K562 (cell line): ENCODE results near the gene IFFO2. TPM values are rescaled to one million over a fixed set of nuclear protein-coding genes. Genes with fewer than 3 reads are reported as not detected.

ENCODE experiments used
- CHD2 ChIP-seq: IDR thresholded peaks from 2 replicates; pipeline ENCODE4 v1.6.1; 2011; ENCODE audit warnings: low read depth, low read length
- ELF2 ChIP-seq: fragments of 250-450 bp; sonication (Bioruptor Pico); IDR thresholded peaks from 2 replicates; pipeline ENCODE4 v1.5.0; 2021; ENCODE audit warnings: mild to moderate bottlenecking
- ELK3 ChIP-seq: fragments of 450-650 bp; formaldehyde crosslinking; IDR thresholded peaks from 2 replicates; pipeline ENCODE4 v1.4.0; 2020; ENCODE audit warnings: mild to moderate bottlenecking
- HMG20B ChIP-seq: fragments of 250-450 bp; sonication (Bioruptor Pico); IDR thresholded peaks from 2 replicates; pipeline ENCODE4 v1.5.0; 2021; ENCODE audit warnings: mild to moderate bottlenecking
- IFI16 ChIP-seq: fragments of 250-450 bp; sonication (Bioruptor Pico); IDR thresholded peaks from 2 replicates; pipeline ENCODE4 v2.1.2; 2022; ENCODE audit warnings: mild to moderate bottlenecking, inconsistent platforms
- MTF1 ChIP-seq: fragments of 250-450 bp; sonication (Bioruptor Pico); IDR thresholded peaks from 2 replicates; pipeline ENCODE4 v1.9.0; 2021; ENCODE audit warnings: moderate library complexity, mild to moderate bottlenecking, inconsistent platforms, borderline replicate concordance
- PPARD ChIP-seq: fragments of 250-450 bp; sonication (Bioruptor Pico); IDR thresholded peaks from 2 replicates; pipeline ENCODE4 v1.8.0; 2022; ENCODE audit warnings: inconsistent platforms, mild to moderate bottlenecking, moderate library complexity
- SMARCA5 ChIP-seq: fragments of 450-650 bp; IDR thresholded peaks from 2 replicates; pipeline ENCODE4 v1.6.1; 2016
- polyA plus RNA-seq, 8 experiments: library from polyadenylated mRNA; depleted of rRNA in 4 of 8; stranded (reverse) in 5 of 8; unstranded in 3 of 8; fragments of >200 nt; fragmentation: Nextera tagmentation in 2 of 8; fragmentation: Illumina TruSeq in 1 of 8; extraction: Ambion mirVana in 2 of 8; extraction: Trizol in 1 of 8; gene quantifications; 2 replicates each; pipeline versions ENCODE4 v1.2.1 to v1.2.3, GENCODE V29; 2011 to 2014; ENCODE audit warnings: inconsistent platforms in 1 of 8, missing spikeins in 1 of 8
- total RNA-seq, 7 experiments: library from RNA; depleted of rRNA in 6 of 7; stranded (reverse); fragments of >200 nt in 6 of 7; fragmentation: Illumina TruSeq in 2 of 7; extraction: Trizol in 2 of 7; gene quantifications; 2 replicates each; pipeline versions ENCODE4 v1.2.1 to v1.2.3, GENCODE V29; 2011 to 2021; ENCODE audit warnings: low replicate concordance in 1 of 7
- TF ChIP-seq, protein P1 (sequence below): fragments of 450-650 bp; IDR thresholded peaks from 2 replicates; pipeline ENCODE4 v1.6.1; 2016; ENCODE audit warnings: mild to moderate bottlenecking, moderate library complexity
- TF ChIP-seq, protein P2 (sequence below): fragments of 150-350 bp; conservative IDR thresholded peaks from 2 replicates; pipeline ENCODE4 v1.6.1; 2014; ENCODE audit warnings: low read length

The IFFO2 gene
- total and polyA plus RNA-seq, 9 of the 15 experiments (the other 6 are each of a cell fraction or from before 2014, with no cell fraction given): 0.15 to 1.0 (median 0.44) TPM; not detected in 2

- TF ChIP-seq, protein P1, sequence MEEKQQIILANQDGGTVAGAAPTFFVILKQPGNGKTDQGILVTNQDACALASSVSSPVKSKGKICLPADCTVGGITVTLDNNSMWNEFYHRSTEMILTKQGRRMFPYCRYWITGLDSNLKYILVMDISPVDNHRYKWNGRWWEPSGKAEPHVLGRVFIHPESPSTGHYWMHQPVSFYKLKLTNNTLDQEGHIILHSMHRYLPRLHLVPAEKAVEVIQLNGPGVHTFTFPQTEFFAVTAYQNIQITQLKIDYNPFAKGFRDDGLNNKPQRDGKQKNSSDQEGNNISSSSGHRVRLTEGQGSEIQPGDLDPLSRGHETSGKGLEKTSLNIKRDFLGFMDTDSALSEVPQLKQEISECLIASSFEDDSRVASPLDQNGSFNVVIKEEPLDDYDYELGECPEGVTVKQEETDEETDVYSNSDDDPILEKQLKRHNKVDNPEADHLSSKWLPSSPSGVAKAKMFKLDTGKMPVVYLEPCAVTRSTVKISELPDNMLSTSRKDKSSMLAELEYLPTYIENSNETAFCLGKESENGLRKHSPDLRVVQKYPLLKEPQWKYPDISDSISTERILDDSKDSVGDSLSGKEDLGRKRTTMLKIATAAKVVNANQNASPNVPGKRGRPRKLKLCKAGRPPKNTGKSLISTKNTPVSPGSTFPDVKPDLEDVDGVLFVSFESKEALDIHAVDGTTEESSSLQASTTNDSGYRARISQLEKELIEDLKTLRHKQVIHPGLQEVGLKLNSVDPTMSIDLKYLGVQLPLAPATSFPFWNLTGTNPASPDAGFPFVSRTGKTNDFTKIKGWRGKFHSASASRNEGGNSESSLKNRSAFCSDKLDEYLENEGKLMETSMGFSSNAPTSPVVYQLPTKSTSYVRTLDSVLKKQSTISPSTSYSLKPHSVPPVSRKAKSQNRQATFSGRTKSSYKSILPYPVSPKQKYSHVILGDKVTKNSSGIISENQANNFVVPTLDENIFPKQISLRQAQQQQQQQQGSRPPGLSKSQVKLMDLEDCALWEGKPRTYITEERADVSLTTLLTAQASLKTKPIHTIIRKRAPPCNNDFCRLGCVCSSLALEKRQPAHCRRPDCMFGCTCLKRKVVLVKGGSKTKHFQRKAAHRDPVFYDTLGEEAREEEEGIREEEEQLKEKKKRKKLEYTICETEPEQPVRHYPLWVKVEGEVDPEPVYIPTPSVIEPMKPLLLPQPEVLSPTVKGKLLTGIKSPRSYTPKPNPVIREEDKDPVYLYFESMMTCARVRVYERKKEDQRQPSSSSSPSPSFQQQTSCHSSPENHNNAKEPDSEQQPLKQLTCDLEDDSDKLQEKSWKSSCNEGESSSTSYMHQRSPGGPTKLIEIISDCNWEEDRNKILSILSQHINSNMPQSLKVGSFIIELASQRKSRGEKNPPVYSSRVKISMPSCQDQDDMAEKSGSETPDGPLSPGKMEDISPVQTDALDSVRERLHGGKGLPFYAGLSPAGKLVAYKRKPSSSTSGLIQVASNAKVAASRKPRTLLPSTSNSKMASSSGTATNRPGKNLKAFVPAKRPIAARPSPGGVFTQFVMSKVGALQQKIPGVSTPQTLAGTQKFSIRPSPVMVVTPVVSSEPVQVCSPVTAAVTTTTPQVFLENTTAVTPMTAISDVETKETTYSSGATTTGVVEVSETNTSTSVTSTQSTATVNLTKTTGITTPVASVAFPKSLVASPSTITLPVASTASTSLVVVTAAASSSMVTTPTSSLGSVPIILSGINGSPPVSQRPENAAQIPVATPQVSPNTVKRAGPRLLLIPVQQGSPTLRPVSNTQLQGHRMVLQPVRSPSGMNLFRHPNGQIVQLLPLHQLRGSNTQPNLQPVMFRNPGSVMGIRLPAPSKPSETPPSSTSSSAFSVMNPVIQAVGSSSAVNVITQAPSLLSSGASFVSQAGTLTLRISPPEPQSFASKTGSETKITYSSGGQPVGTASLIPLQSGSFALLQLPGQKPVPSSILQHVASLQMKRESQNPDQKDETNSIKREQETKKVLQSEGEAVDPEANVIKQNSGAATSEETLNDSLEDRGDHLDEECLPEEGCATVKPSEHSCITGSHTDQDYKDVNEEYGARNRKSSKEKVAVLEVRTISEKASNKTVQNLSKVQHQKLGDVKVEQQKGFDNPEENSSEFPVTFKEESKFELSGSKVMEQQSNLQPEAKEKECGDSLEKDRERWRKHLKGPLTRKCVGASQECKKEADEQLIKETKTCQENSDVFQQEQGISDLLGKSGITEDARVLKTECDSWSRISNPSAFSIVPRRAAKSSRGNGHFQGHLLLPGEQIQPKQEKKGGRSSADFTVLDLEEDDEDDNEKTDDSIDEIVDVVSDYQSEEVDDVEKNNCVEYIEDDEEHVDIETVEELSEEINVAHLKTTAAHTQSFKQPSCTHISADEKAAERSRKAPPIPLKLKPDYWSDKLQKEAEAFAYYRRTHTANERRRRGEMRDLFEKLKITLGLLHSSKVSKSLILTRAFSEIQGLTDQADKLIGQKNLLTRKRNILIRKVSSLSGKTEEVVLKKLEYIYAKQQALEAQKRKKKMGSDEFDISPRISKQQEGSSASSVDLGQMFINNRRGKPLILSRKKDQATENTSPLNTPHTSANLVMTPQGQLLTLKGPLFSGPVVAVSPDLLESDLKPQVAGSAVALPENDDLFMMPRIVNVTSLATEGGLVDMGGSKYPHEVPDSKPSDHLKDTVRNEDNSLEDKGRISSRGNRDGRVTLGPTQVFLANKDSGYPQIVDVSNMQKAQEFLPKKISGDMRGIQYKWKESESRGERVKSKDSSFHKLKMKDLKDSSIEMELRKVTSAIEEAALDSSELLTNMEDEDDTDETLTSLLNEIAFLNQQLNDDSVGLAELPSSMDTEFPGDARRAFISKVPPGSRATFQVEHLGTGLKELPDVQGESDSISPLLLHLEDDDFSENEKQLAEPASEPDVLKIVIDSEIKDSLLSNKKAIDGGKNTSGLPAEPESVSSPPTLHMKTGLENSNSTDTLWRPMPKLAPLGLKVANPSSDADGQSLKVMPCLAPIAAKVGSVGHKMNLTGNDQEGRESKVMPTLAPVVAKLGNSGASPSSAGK: peak; percentile 98
- TF ChIP-seq ELK3 (CRISPR knock-in tag): no peak
- TF ChIP-seq PPARD (CRISPR knock-in tag): no peak
- TF ChIP-seq IFI16 (CRISPR knock-in tag): no peak
- no peak; the same call in 1 of the 2 replicates for TF ChIP-seq ELF2
- TF ChIP-seq, protein P2, sequence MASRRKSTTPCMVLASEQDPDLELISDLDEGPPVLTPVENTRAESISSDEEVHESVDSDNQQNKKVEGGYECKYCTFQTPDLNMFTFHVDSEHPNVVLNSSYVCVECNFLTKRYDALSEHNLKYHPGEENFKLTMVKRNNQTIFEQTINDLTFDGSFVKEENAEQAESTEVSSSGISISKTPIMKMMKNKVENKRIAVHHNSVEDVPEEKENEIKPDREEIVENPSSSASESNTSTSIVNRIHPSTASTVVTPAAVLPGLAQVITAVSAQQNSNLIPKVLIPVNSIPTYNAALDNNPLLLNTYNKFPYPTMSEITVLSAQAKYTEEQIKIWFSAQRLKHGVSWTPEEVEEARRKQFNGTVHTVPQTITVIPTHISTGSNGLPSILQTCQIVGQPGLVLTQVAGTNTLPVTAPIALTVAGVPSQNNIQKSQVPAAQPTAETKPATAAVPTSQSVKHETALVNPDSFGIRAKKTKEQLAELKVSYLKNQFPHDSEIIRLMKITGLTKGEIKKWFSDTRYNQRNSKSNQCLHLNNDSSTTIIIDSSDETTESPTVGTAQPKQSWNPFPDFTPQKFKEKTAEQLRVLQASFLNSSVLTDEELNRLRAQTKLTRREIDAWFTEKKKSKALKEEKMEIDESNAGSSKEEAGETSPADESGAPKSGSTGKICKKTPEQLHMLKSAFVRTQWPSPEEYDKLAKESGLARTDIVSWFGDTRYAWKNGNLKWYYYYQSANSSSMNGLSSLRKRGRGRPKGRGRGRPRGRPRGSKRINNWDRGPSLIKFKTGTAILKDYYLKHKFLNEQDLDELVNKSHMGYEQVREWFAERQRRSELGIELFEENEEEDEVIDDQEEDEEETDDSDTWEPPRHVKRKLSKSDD: no peak
- TF ChIP-seq CHD2: peak; percentile 49; the same call in 1 of the 2 replicates
- no peak for TF ChIP-seq HMG20B (CRISPR knock-in tag)
- TF ChIP-seq MTF1 (CRISPR knock-in tag): no peak
- TF ChIP-seq SMARCA5: no peak
Observed at GRCh38 chr1:18902523-18903290, 53.8 kb downstream of the IFFO2 start, which contains the start of gene ALDH4A1 (continued).
